Measurements from ENCODE around the gene SLC22A17. TPM values are rescaled to one million over a fixed set of nuclear protein-coding genes. Genes with fewer than 3 reads are reported as not detected.

The SLC22A17 gene
- total RNA-seq, 4 donors from 2014 or later: 7.7 to 13.0 (median 8.4) TPM

DNA sequence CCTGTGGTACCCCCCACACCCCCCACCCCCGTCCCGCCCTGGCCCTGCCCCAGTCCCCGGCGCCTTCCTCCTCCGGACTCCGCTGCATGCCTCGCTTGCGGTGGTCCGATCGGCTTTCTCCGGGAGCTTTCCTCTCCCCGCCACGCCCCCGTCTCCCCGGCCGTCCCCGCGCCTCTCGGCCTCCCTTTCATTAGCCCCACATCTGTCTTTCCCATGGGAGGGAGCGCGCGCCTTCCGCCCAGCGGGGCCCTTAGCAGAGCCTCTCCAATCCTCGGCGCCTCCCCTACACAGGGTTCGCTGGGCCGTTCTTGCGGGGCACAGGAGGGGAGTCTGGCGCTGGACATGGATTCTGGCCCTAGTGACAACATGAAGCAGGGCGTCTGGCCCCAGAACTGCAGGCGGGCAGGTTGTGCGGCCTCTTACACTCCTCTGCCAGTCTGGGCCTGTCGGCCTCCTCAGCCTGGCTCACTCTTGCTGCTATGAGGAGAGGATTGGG lies 13.8 kb upstream of the SLC22A17 start:
- TF ChIP-seq CTCF (IDR thresholded peaks at IDR 0.05): no peak
- DNase-seq (ENCODE audit: low spot score): peak; percentile 30
- ATAC-seq (ENCODE audit: low FRiP score): peak; percentile 70

- peak; percentile 76 for ATAC-seq (ENCODE audit: low FRiP score)
- DNase-seq (ENCODE audit: low spot score): no peak
- TF ChIP-seq CTCF (IDR thresholded peaks at IDR 0.05): no peak
Measured at GRCh38 chr14:23365732-23366425, 13.2 kb upstream of the SLC22A17 start.

GRCh38 chr14:23365036-23365731 lies 12.5 kb upstream of the SLC22A17 start, which contains the start of gene EFS:
Gene EFS (minus strand): TSS chr14:23365172. CDS start chr14:23365025, 147 bp downstream.
- ATAC-seq (ENCODE audit: low FRiP score) (peak; percentile 28), DNase-seq (ENCODE audit: low spot score) (no peak)
- no peak for TF ChIP-seq CTCF (IDR thresholded peaks at IDR 0.05)

- no peak for ATAC-seq (ENCODE audit: low FRiP score)
Measured at GRCh38 chr14:23364164-23365035, 11.7 kb upstream of the SLC22A17 start.

DNA sequence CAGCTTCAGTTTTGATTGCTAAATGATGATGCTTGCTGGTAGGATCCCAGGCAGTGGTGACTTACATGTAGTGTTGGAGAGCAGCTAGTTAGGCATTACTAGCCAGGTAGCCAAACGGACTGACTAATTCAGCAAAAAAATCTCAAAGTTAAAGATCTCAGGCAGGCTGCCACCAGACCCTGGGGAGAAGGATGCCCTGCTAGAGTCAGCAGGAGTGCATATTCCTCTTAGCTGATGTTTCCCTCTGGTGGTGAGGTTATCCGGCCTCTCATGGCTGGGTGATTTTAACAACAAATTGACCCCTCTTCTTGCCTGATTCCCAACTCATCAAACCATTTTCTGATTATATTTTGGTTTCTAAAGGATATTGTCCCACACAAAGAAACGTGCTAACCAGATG lies 9.5 kb upstream of the SLC22A17 start:
- no peak for DNase-seq (ENCODE audit: low spot score)
- no peak for TF ChIP-seq CTCF (IDR thresholded peaks at IDR 0.05)
- ATAC-seq (ENCODE audit: low FRiP score): no peak

More at GRCh38 chr14:23364164-23365035, 11.7 kb upstream of the SLC22A17 start:
- TF ChIP-seq CTCF (IDR thresholded peaks at IDR 0.05): no peak
- DNase-seq (ENCODE audit: low spot score): no peak

DNA sequence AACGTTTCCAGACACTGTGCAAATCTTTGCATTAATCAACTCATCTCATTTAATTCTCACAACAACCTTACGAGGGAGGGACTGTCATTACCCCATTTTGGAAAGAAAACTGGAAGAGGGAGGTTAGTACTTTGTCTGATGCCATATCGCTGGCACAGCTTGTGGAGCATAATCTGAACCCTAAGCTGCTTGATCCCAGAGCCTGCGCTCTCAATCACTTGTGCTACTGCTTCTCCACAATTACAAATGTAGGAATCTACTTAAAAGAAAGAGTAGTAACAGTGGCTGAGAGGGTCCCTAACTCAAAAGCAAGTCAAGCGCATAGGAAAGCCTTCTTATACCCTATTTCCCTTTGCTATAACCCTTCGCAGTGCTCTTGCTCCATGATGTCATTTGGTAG lies 9.1 kb upstream of the SLC22A17 start:
- TF ChIP-seq CTCF (IDR thresholded peaks at IDR 0.05): no peak
- DNase-seq (ENCODE audit: low spot score): no peak
- ATAC-seq (ENCODE audit: low FRiP score): no peak

All from omental fat pad (tissue), 4 donors.